Peyer's patch (tissue), 4 donors: ENCODE data around the gene SLBP. TPM values are rescaled to one million over a fixed set of nuclear protein-coding genes. Genes with fewer than 3 reads are reported as not detected.
"Not testable (repeated sequence)": the region's sequence is repeated elsewhere in the genome, so short reads cannot be mapped to it uniquely, and the experiment has no call there.

Source experiments
- DNase-seq, 3 donors: peaks; one replicate each; pipeline ENCODE4 v3.0.0-alpha.2; 2017 to 2019
- H3K27ac ChIP-seq, 4 donors: fragments of 200-600 bp; sonication (generic); one replicate each; pipeline ENCODE4 v1.5.1; 2016 to 2019
- H3K27me3 ChIP-seq, 2 donors: fragments of 200-600 bp; sonication (generic); one replicate each; pipeline ENCODE4 v1.5.1; 2019
- H3K36me3 ChIP-seq, 3 donors: fragments of 200-600 bp; sonication (generic); one replicate each; pipeline ENCODE4 v1.5.1; 2016 to 2019
- H3K4me1 ChIP-seq, 4 donors: fragments of 200-600 bp; sonication (generic); one replicate each; pipeline ENCODE4 v1.5.1; 2016 to 2019
- H3K4me3 ChIP-seq, 4 donors: fragments of 200-600 bp; sonication (generic); 1 replicate in 3 of 4; 2 replicates in 1 of 4; pipeline ENCODE4 v1.5.1; 2016 to 2019; ENCODE audit warnings: mild to moderate bottlenecking in 1 of 4
- H3K9me3 ChIP-seq, 4 donors: fragments of 200-600 bp; sonication (generic); one replicate each; pipeline ENCODE4 v1.5.1; 2016 to 2019; ENCODE audit warnings: mild to moderate bottlenecking in 1 of 4
- CTCF ChIP-seq, 6 experiments: fragments of 450-650 bp in 4 of 6; fragments of 200-600 bp in 2 of 6; sonication (generic) in 1 of 6; IDR thresholded peaks; one replicate each; pipeline ENCODE4 v1.5.1; 2017 to 2019; ENCODE audit warnings: antibody characterized with exemption in 6 of 6, mild to moderate bottlenecking in 3 of 6, moderate library complexity in 1 of 6
- POLR2A ChIP-seq, 2 donors: fragments of 450-650 bp; IDR thresholded peaks; one replicate each; pipeline ENCODE4 v1.5.1; 2017; ENCODE audit warnings: antibody characterized with exemption in 2 of 2, mild to moderate bottlenecking in 2 of 2, moderate library complexity in 2 of 2
- total RNA-seq, 4 donors: library from RNA; depleted of rRNA; stranded (reverse); fragments of >200 nt; gene quantifications; one replicate each; pipeline ENCODE4 v1.1.0, GENCODE V29; 2016

The SLBP gene
- total RNA-seq, 4 donors from 2014 or later = 18.4 to 86.6 (median 26.2) TPM

- Histone ChIP-seq H3K36me3 (peaks cover 0 to 5% (median 0%) of the 10 kb centered on the region in 3 donors), H3K27me3 (no peaks in the 10 kb centered on the region), H3K4me3 (peak overlapping the region; percentile 78 to 96 (median 86)), H3K9me3 (no peaks in the 10 kb centered on the region), H3K4me1 (peaks cover 0 to 31% (median 23%) of the 10 kb centered on the region in 4 donors), H3K27ac (peak overlapping the region; percentile 98 to 100 (median 100))
- TF ChIP-seq POLR2A (IDR thresholded peaks at IDR 0.05) (no peak), CTCF (IDR thresholded peaks at IDR 0.05) (no peak)
- DNase-seq = no peak
Measured at GRCh38 chr4:1711055-1711570, 1.0 kb downstream of the SLBP start.

GRCh38 chr4:1708581-1708980, 3.5 kb downstream of the SLBP start:
- Histone ChIP-seq H3K9me3 (no peaks in the 10 kb centered on the region), H3K36me3 (peaks cover 0 to 18% (median 0%) of the 10 kb centered on the region in 3 donors), H3K4me1 (peaks cover 0 to 17% (median 10%) of the 10 kb centered on the region in 4 donors), H3K4me3 (no peak overlapping the region), H3K27me3 (no peaks in the 10 kb centered on the region), H3K27ac (no peak overlapping the region)
- DNase-seq = no peak
- TF ChIP-seq POLR2A (IDR thresholded peaks at IDR 0.05) = no peak
- no peak for TF ChIP-seq CTCF (IDR thresholded peaks at IDR 0.05)

GRCh38 chr4:1706358-1706757, 5.8 kb downstream of the SLBP start:
- Histone ChIP-seq H3K36me3 (peaks cover 0 to 34% (median 0%) of the 10 kb centered on the region in 3 donors), H3K27me3 (no peaks in the 10 kb centered on the region), H3K4me1 (peaks cover 0 to 11% (median 9%) of the 10 kb centered on the region in 4 donors), H3K4me3 (no peak overlapping the region), H3K27ac (no peak overlapping the region), H3K9me3 (no peaks in the 10 kb centered on the region)
- no peak for DNase-seq
- TF ChIP-seq POLR2A (IDR thresholded peaks at IDR 0.05) (no peak), CTCF (IDR thresholded peaks at IDR 0.05) (no peak)

- Histone ChIP-seq H3K9me3 (no peaks in the 10 kb centered on the region), H3K27ac (no peak overlapping the region), H3K36me3 (peaks cover 0 to 34% (median 0%) of the 10 kb centered on the region in 3 donors), H3K27me3 (no peaks in the 10 kb centered on the region), H3K4me1 (peaks cover 0 to 9% (median 4%) of the 10 kb centered on the region in 4 donors), H3K4me3 (no peak overlapping the region)
- no peak for DNase-seq
- TF ChIP-seq POLR2A (IDR thresholded peaks at IDR 0.05) (no peak), CTCF (IDR thresholded peaks at IDR 0.05) (no peak)
Measured at GRCh38 chr4:1705732-1706131, 6.4 kb downstream of the SLBP start.

- DNase-seq = no peak
- H3K4me1 ChIP-seq = no peaks in the 10 kb centered on the region
- no peaks in the 10 kb centered on the region for H3K27me3 ChIP-seq
- no peak overlapping the region for H3K4me3 ChIP-seq
- H3K9me3 ChIP-seq = no peaks in the 10 kb centered on the region
- H3K36me3 ChIP-seq = peaks cover 0 to 46% (median 0%) of the 10 kb centered on the region in 3 donors
- TF ChIP-seq CTCF (IDR thresholded peaks at IDR 0.05) = no peak
- no peak for TF ChIP-seq POLR2A (IDR thresholded peaks at IDR 0.05)
- no peak overlapping the region for H3K27ac ChIP-seq
Measured at GRCh38 chr4:1703867-1704266, 8.3 kb downstream of the SLBP start.

GRCh38 chr4:1701671-1702070, 10.4 kb downstream of the SLBP start:
- not testable (repeated sequence) for H3K27ac ChIP-seq, H3K27me3 ChIP-seq, H3K9me3 ChIP-seq, DNase-seq, H3K4me3 ChIP-seq, H3K4me1 ChIP-seq
- H3K36me3 ChIP-seq = peaks cover 0 to 67% (median 0%) of the 10 kb centered on the region in 3 donors
